Measurements from ENCODE around the gene PDCD2L. TPM values are rescaled to one million over a fixed set of nuclear protein-coding genes. Genes with fewer than 3 reads are reported as not detected.

Gene PDCD2L
- total and polyA plus RNA-seq, 2 of the 8 experiments (the other 6 are each of a cell fraction or from before 2014, with no cell fraction given), result 51.5 to 78.1 TPM

DNA sequence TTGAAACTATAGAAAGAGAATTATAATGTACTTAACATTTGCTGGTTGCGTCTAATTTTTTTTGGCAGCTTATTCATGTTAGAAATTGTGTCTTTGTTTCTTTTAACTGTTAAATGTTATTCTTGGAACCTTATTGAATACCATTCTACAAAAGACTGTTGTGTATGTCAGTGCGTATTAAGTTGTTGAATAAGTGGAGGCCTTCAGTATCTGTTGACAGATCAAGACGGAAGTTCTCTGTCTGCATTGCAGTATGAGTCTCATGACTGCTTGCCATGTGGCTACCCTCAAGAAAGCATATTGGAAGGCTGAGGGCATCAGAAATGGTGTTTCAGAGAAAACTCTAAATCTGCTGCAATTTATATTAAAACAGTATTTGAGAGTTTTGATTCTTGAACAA, 32.5 kb downstream of the PDCD2L start:
- WGBS, 2 experiments (ENCODE audit: extremely low coverage in 1 of 2, insufficient coverage in 1 of 2, insufficient read length in 1 of 2, insufficient replicate concordance in 2 of 2, low coverage in 1 of 2, low lambda C conversion rate in 2 of 2, missing lambda C conversion rate in 1 of 2), result 86% methylated on average over 3 of the region's 3 CpGs; no CpG with 5 or more reads in 1 of the 2 experiments
- Histone ChIP-seq H3K27me3 (replicated peaks in 1 of 4; ENCODE audit: control insufficient read depth in 3 of 4, extremely low read depth in 1 of 4, insufficient read depth in 3 of 4, low read length in 3 of 4) (no peaks in the 10 kb centered on the region), H3K4me1 (replicated peaks in 1 of 4; ENCODE audit: control insufficient read depth in 3 of 4, insufficient read depth in 4 of 4, low read length in 3 of 4) (no peaks in the 10 kb centered on the region), H3K36me3 (ENCODE audit: control insufficient read depth in 2 of 4, insufficient read depth in 4 of 4, low read length in 3 of 4) (peaks cover 16 to 88% (median 51%) of the 10 kb centered on the region in 4 experiments; a peak in 7 of 8 replicates), H3K4ac (replicated peaks; ENCODE audit: insufficient read length, low read depth, low read length) (no peak overlapping the region), H3K18ac (ENCODE audit: extremely low read depth, low read length) (no peak overlapping the region), H3K79me1 (ENCODE audit: low read depth, low read length) (peaks cover 4% of the 10 kb centered on the region), H3K9me3 (ENCODE audit: insufficient read depth in 2 of 2, low read depth in 1 of 2, low read length in 1 of 2) (no peaks in the 10 kb centered on the region), H2BK20ac (ENCODE audit: low read length) (no peak overlapping the region), H2BK15ac (ENCODE audit: low read length) (no peak overlapping the region), H2BK120ac (replicated peaks; ENCODE audit: low read depth, low read length) (no peak overlapping the region), H3K9ac (replicated peaks in 1 of 4; ENCODE audit: extremely low read depth in 1 of 4, low read depth in 3 of 4, low read length in 3 of 4) (no peak overlapping the region), H3K56ac (replicated peaks; ENCODE audit: insufficient read length, low read depth, low read length) (no peak overlapping the region), H2AK5ac (ENCODE audit: low read depth, low read length) (no peak overlapping the region), H2BK5ac (ENCODE audit: low read depth, low read length) (no peak overlapping the region), H3K27ac (ENCODE audit: low read depth, low read length) (no peak overlapping the region), H2AFZ (ENCODE audit: low read length) (no peak overlapping the region), H3K23me2 (ENCODE audit: low read depth, low read length) (no peaks in the 10 kb centered on the region), H4K91ac (replicated peaks; ENCODE audit: insufficient read length, low read length) (no peak overlapping the region), H4K8ac (ENCODE audit: extremely low read depth, insufficient read depth, low read length) (no peak overlapping the region), H3K23ac (ENCODE audit: insufficient read length) (no peak overlapping the region), H3K4me3 (ENCODE audit: extremely low read depth in 1 of 4, insufficient read depth in 2 of 4, low read depth in 3 of 4, low read length in 4 of 4) (no peak overlapping the region), H2BK12ac (ENCODE audit: low read depth, low read length) (no peak overlapping the region), H4K20me1 (replicated peaks in 1 of 2; ENCODE audit: control insufficient read depth in 1 of 2, insufficient read depth in 2 of 2, low read length in 2 of 2) (peaks cover 4 to 5% of the 10 kb centered on the region in 2 experiments), H4K5ac (ENCODE audit: insufficient read length, low read depth, low read length) (no peak overlapping the region), H3K4me2 (ENCODE audit: insufficient read depth in 1 of 2, low read depth in 2 of 2, low read length in 2 of 2) (no peak overlapping the region), H3K14ac (ENCODE audit: insufficient read length) (no peak overlapping the region), H3K79me2 (ENCODE audit: control insufficient read depth in 1 of 2, insufficient read depth in 2 of 2, low read length in 2 of 2) (peaks cover 11 to 69% of the 10 kb centered on the region in 2 experiments)
- POLR2A ChIA-PET (ENCODE audit: partially characterized antibody), result interaction anchor here (0.6 to 2.0 kb wide), 5 partner anchors 15 to 40 kb away, joined by 3 to 5 read pairs (median 3); no protein-coding TSS in a partner anchor
- no peak for DNase-seq (ENCODE audit: low read depth in 1 of 2, low spot score in 2 of 2)
- no peak for FAIRE-seq
- CTCF ChIA-PET (ENCODE audit: partially characterized antibody), result no interaction called here
- TF ChIP-seq ATF2 (IDR thresholded peaks at IDR 0.05; ENCODE audit: low read length), result no peak
- no peak for TF ChIP-seq PHF8 (conservative IDR thresholded peaks at IDR 0.05; ENCODE audit: low read depth, low read length)
- no peak for TF ChIP-seq KDM5A (IDR thresholded peaks at IDR 0.05; ENCODE audit: low read length)
- no peak for TF ChIP-seq RNF2 (IDR thresholded peaks at IDR 0.05; ENCODE audit: borderline replicate concordance, low read depth, low read length, missing control alignments, poor library complexity, severe bottlenecking)
- TF ChIP-seq ASH2L (IDR thresholded peaks at IDR 0.05; ENCODE audit: low read length), result no peak
- TF ChIP-seq BRCA1 (IDR thresholded peaks at IDR 0.05; ENCODE audit: low read depth, low read length), result no peak
- TF ChIP-seq, protein P1, sequence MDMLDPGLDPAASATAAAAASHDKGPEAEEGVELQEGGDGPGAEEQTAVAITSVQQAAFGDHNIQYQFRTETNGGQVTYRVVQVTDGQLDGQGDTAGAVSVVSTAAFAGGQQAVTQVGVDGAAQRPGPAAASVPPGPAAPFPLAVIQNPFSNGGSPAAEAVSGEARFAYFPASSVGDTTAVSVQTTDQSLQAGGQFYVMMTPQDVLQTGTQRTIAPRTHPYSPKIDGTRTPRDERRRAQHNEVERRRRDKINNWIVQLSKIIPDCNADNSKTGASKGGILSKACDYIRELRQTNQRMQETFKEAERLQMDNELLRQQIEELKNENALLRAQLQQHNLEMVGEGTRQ (IDR thresholded peaks at IDR 0.05; ENCODE audit: low read length), result no peak
- no peak for TF ChIP-seq MAFK (IDR thresholded peaks at IDR 0.05; ENCODE audit: low read depth, low read length)
- TF ChIP-seq BCL11A (IDR thresholded peaks at IDR 0.05; ENCODE audit: low read depth in 2 of 2, low read length in 2 of 2), result no peak
